IPS-18c (cell line): ENCODE results near the gene AHCYL2.
"Not testable (repeated sequence)": the region's sequence is repeated elsewhere in the genome, so short reads cannot be mapped to it uniquely, and the experiment has no call there.

Experiments
- H3K4me3 ChIP-seq: 2 replicates; pipeline ENCODE4 v1.7.0; 2013; ENCODE audit warnings: low read depth, mild to moderate bottlenecking, low read length, moderate library complexity; ENCODE audit not compliant: insufficient read depth
- H3K9me3 ChIP-seq: one replicate; pipeline ENCODE4 v1.6.1; 2013; ENCODE audit warnings: mild to moderate bottlenecking, low read length, moderate library complexity; ENCODE audit not compliant: control insufficient read depth, insufficient read depth

The AHCYL2 gene

DNA sequence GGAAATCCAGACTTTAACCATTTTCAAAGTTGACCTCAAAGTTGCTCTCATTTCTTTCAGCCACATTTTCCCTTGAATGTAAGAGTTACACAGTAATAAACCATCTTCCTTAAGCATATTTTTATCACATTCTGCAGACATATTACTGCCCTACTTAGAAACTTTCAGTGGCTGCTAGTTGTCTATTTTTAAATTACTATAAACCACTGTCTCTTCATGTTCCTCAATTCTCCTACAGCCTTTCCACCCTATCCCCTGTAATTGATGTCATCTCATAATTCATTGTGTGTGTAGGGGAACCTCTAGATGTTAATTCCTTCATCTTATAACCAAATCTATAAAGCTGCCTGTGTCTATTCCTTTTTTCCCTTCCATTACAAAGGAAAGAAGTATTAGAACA is 131.3 kb downstream of the AHCYL2 start:
- no peaks in the 10 kb centered on the region for H3K9me3 ChIP-seq
- no peak overlapping the region for H3K4me3 ChIP-seq

DNA sequence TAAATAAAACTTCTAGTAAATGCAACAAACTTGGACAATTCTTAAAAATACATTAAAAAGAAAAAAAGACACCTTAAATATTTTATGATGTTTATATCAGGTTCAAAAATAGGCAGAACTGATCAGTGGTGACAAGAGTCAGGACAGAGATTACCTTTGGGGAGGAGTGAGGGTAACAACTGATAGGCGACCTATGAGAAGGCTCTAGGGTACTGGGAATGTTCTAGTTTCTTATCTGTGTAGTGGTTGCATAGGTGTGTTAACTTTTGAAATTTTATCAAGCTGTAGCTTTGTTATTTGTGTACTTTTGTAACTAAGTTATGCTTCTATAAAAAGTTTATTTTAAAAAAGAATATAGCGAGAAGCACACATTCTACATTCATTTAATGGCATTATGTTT is 134.3 kb downstream of the AHCYL2 start:
- no peak overlapping the region for H3K4me3 ChIP-seq

DNA sequence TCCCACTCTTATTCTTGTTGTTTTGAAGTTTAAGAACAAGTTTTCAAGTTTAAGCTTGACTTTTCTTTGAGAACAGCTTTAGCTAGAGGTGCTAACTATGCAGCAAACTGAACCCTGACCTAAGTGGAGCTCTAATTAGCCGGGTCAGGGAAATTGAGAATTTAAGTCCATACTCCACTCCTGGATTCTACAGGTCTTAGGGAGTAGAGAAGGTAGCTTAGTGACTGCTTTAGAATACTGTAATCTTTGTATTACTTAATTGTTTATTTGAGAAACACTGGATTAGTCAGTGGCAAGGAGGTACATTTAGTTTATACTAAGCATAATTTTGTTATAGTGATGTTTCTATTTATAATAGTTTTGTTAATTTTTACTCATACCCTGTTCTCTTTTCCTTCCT is 134.8 kb downstream of the AHCYL2 start:
- H3K4me3 ChIP-seq, result no peak overlapping the region
- no peaks in the 10 kb centered on the region for H3K9me3 ChIP-seq

More for the DNA sequence above, 134.3 kb downstream of the AHCYL2 start:
- H3K9me3 ChIP-seq, result no peaks in the 10 kb centered on the region

DNA sequence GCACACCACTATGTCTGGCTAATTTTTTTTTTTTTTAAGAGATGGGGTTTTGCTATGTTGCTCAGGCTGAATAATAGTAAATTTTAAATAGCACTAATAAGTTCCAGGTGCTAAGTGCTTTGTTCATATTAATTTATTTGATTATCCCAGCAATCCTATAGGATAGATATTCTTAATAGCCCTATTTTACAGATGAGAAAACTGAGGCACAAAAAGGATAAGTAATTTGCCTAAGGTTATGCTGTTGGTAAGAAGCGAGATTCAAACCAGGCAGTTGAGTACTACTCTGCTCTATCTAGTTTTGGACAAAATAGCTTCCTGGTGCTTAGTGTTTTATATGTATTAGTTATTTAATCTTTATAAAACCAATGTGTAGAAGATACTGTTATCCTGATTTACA is 136.9 kb downstream of the AHCYL2 start:
- no peaks in the 10 kb centered on the region for H3K9me3 ChIP-seq

DNA sequence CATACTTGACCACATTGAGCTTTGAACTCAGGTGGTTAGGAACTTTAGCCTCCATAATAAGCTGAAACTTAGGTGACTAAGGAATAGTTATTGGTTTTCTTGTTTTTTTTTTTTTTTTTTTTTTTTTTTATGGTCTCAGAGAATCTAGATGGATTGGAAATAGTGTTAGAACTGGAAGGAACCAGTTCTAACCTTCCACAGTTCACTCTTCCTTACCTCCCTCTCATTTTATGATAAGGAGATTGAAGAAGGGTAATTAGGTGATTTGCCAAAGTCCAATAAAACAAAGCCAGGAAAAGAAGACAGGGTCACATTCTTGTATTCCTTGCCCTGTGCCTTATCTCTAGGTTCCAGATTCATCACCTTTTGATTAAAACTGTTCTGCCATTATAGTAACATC is 137.7 kb downstream of the AHCYL2 start:
- no peaks in the 10 kb centered on the region for H3K9me3 ChIP-seq
- no peak overlapping the region for H3K4me3 ChIP-seq

More for the DNA sequence above, 136.9 kb downstream of the AHCYL2 start:
- no peak overlapping the region for H3K4me3 ChIP-seq

DNA sequence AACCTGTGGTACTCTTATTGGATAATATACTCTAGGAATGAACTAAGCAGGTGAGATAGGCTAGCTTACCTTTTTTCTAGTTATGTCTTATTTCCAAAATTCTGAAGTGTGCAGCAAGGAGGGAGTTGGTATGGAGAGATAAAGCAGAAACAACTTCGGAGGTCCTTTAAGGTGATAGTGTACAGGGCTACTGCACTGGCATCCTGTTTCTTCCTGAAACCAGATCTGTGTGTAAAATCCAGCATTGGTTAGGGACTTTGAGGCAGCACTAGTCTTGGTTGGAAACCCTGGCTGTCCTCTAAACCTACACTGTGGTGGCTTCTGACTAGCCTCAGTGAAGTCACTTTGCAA is 142.5 kb downstream of the AHCYL2 start:
- no peak overlapping the region for H3K4me3 ChIP-seq
- H3K9me3 ChIP-seq, result no peaks in the 10 kb centered on the region

DNA sequence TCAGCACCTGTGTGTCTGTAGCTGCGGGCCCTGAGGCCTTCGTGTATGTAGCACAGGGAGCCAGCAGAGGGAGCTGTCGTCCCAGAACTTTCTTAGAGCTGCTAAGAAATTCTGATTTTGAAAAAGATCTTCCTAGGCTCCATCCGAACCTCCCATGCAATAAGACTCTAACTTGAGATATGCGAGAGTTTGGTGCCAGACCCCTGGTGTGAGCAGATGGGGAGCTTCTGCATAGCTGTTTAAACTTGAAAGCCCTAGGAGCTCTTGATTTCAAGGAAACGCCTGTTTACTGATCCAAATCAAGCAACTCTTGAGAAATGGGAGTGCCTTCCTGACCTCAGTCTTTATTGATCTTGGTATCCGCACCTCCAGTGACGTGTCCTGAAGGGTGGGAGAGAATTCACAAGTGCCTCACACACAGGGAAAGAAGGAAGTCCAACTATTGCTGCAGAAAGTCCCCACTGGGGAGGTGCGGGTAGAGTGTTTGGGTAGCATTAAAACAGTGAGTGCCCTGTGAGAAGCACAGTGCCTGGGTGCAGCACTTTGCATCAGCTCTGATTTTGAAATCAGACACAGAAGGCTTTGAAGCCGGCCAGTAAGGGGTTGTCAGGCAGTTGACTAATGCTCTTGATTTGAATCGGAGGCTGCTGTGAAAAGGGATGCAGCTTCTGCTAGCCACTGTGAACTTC is 143.0 kb downstream of the AHCYL2 start:
- H3K4me3 ChIP-seq, result no peak overlapping the region
- H3K9me3 ChIP-seq, result no peaks in the 10 kb centered on the region

DNA sequence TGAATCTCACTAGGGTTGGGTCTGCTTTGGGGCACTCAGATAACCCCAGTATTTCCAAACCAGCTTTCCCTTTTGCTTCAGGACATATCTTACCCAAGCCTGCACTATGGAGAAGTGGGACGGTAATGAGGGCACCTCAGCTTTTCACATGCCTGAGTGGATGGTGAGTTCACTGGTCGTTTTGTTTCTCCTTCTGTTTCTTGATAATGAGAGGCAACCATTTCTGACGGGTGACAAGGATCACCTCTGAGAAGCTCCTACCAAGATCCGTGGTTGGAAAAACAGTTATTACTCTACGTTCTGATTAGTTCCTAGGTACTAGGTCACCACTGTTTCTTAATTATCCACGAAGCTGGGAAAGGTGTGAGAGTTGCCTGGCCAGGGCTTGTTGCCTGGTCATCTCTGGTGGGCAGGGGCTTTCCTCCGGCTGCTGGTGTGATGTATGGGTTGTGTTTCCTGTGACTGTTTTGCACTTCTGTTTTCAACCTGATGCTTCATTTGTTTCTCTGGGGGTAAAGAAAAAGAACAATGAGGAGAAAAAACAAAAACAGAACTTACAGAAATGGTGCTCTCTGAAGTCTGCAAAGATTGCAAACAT is 143.7 kb downstream of the AHCYL2 start:
- H3K9me3 ChIP-seq, result no peaks in the 10 kb centered on the region
- no peak overlapping the region for H3K4me3 ChIP-seq

DNA sequence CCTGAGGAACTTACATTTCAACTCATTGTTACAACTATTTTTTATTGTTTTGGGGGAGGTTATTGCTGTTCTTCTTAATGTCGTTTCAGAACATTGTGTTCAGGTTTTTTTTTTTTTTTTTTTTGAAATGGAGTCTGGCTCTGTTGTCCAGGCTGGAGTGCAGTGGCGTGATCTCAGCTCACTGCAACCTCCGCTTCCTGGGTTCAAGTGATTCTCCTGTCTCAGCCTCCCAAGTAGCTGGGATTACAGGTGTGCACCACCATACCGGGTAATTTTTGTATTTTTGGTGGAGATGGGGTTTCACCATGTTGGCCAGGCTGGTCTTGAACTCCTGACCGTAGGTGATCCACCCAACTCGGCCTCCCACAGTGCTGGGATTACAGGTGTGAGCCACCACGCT is 144.6 kb downstream of the AHCYL2 start:
- H3K4me3 ChIP-seq, H3K9me3 ChIP-seq: not testable (repeated sequence)

DNA sequence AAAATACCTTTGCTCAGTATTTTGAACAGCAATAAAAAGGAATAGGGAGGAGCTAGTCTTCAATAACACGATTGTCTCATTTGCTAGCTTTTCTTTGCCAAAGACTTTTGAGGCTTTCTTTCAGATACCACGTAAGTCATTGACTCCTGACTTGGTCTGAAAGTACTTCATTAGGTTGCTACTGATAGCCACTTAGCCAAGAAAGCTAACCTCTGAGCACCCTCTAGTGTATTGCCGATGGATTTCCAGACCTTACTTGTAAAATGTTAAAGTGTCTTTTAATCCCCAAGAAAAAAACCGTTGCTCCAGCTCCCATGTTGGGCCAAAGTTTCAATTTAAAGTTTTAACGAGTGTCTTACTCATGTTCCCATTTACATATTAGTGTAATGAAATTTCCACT is 146.0 kb downstream of the AHCYL2 start:
- Histone ChIP-seq H3K9me3 (no peaks in the 10 kb centered on the region), H3K4me3 (no peak overlapping the region)

DNA sequence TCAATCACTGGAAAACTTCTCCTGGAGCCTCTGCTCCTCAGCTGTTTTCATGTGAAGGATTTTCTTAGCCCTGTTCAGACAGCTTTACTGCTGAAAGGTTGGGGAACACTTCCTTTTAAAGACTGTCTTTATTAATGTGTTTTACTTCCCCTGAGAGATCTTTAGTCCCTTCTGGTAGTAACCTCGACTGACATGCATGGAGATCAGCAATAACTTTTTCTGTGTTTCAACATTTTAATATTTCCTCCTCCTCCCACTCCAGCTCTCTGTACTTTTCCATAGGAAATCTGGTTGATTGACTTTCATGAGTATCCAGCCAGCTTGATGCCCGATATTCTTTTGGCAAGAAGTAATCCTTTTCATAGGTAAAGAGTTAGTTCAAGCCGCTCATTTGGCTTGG is 146.7 kb downstream of the AHCYL2 start:
- H3K9me3 ChIP-seq, result no peaks in the 10 kb centered on the region
- no peak overlapping the region for H3K4me3 ChIP-seq

DNA sequence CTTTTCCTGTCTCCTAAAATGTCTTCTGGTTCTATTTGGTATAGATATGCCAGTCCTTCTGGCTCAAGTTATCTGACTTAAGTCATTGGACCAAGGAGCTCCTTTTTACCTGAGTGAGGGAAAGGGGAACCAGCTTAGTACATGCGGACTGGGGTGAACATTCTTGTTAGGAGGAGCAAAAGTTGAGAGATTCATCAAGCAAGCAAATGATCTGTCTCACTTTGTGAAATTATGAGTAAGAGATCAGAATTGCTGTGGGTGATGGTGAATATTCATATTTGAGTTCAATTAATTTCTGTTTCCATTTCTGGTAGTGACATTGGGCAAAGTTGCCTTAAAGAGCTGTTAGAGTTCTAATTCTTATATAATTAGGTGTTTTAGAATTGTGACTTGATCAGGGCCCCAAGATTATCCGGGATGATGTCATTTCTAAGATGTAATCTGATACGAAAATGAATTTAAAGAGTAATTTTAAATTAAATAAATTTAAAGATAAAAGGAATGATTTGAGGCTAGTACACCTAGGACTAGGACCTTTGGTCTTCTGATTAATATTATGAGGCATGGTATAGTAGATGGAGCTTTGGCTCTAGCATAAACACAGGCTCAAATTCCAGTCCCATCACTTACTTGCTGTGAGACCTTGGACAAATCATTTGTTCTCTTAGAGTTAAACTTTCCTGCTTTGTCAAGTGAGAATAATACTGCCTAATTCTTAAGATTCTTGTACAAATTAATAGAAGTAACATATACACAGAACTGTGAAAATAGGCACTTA is 149.0 kb downstream of the AHCYL2 start:
- Histone ChIP-seq H3K4me3 (no peak overlapping the region), H3K9me3 (no peaks in the 10 kb centered on the region)

DNA sequence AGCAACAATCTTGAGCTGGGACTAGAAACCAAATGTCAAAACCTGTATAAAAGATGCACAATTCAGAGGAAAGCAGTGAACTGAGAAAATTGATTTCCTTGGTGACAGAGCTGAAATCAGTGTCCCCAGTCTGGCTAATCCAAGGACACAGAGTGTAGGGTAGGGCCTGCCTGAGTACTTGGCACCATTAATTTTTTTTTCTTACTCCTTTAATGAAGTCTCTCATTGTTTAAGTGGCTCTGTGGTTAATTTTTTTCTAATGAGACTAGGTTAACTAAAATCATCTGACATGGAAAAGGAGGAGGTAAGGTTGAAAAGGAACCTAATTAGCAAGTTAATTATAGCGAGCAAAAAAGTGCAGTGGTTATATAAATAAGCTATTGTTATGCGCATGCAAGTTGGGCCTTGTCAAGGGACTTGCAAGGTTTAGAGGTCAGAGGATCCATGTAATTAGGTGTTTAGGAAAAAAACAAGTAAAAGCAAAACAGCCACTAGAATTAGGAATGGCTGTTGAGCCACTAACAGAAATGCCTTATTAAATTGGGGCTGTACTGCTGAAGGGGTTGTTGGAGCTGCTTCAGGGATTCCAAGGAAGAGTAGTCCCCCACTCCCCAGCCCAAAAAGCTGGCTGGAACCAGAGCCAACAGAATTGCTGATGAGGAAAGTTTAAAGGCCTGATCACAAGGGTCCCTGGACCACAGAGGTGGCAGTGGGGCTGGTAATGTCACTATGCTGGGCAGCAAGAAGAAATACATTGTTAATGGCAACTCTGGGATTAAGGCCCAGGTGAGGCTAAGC is 150.5 kb downstream of the AHCYL2 start:
- Histone ChIP-seq H3K9me3 (no peaks in the 10 kb centered on the region), H3K4me3 (no peak overlapping the region)

DNA sequence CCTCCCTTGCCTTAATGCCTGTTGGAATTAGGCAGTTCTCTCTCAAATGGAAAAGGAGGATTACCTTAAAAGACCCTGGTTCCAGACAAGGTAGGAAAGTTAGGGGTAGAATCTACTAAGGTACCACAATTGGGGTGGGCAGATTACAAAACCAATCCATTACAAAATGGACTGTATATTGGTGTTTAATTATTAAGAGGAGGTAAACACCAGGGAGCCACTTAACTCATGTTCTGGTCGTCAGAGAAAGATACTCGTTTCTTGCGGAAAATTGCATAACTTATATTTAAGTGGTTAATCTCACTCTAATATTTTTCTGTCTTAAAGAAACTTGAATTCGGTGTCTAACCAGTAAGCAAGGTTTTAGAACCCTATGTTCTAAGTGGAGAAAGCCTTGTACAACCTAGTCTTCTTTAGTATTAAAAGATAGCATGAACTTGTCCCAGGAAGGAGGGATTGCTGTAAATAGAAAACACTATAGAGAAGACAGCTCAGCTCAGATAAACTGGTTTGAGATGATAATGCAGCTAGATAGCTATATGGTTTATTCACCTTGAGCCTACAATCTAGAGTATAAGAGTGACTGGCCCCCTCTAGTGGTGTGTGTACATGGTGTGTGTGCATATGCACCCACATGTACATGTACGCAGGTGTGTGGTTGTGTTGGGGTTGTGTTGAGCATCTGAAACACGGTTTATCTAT is 151.4 kb downstream of the AHCYL2 start:
- no peaks in the 10 kb centered on the region for H3K9me3 ChIP-seq
- no peak overlapping the region for H3K4me3 ChIP-seq

DNA sequence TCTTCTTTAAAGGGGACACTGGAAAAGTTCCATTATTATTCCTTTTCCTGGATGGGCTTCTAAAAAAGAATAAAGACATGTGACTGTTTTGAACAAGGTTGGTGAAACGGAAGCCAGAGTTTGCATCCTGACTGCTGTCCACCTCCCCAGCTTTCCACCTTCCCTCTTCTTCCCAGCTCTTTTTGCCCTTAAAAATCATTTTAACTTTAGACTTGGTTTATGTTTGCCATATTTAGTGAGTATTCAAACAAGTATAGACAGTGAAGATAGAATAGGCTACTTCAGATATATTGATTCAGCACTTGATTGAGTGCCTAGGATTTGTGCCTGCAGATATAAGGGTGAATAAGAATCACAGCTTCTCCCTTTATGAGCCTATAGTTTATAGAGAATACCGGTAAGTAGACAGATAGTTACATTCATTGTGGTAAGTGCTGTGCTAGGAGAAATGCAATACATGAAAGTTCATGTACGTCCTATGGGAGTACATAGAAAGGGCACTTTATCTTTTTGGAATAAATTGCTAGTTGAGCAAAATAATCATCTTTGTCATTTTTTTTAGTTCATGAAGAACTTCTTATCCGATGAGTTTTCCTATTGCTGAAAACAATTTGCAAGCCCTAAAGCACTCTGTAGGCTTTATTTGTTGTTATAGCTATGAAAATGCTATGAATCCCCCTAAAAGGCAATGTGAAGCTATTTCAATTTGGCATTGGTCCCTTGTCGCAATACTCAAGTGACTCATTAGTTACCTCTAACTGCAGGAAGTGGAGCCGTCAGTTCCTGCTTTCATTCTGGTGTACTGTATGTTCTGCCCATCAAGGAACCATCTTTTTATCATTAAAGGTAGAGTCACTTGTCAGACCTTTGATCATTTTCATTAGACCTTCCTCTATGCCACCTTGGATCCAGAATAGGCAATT is 152.2 kb downstream of the AHCYL2 start:
- Histone ChIP-seq H3K9me3 (no peaks in the 10 kb centered on the region), H3K4me3 (no peak overlapping the region)

DNA sequence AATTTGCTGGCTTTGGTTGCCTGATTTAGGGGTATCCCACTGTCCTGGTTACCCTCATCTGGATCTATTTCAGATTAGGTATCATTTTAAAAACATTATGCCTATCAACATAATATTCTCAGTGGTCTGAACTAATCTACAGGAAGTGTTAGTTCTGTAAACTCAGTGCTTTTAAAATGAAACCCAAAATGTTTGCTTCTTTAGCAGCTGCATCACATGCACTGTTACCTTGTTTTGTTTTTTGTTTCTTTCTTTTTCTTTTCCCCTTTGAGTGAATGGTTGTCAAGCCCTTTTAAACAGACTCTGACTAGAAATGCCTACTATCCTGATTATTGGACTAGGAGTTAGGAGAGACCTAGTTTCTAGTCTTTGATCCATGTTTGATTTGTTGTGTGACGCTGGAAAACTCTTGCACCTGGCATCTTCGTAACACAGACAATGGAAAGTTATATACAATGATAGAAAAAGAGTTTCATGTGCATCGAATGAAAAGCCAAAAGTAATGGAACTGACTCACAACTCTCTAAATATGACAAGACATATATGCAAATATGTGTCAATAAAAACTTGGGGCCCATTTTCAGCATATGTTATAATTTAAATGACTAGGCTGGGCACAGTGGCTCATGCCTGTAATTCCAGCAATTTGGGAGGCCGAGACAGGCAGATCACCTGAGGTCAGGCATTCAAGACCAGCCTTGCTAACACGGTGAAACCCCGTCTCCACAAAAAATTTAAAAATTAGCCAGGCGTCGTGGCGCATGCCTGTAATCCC is 157.1 kb downstream of the AHCYL2 start:
- Histone ChIP-seq H3K4me3 (no peak overlapping the region), H3K9me3 (no peaks in the 10 kb centered on the region)
